GM12878 (cell line): ENCODE results near the gene RAB11FIP2. TPM values are rescaled to one million over a fixed set of nuclear protein-coding genes. Genes with fewer than 3 reads are reported as not detected.

Source experiments
- BHLHE40 ChIP-seq, 2 experiments: fragments of 450-650 bp in 1 of 2; IDR thresholded peaks; 2 replicates each; pipeline ENCODE4 v1.6.1; 2011 to 2017; ENCODE audit warnings: low read depth in 2 of 2, borderline replicate concordance in 1 of 2, improper control_type of control experiment in 1 of 2, low read length in 1 of 2, mild to moderate bottlenecking in 1 of 2
- BMI1 ChIP-seq: fragments of 450-650 bp; IDR thresholded peaks from 2 replicates; pipeline ENCODE4 v1.6.1; 2016; ENCODE audit warnings: mild to moderate bottlenecking, moderate library complexity, borderline replicate concordance
- CBX5 ChIP-seq: sonication (generic); IDR thresholded peaks from 2 replicates; pipeline ENCODE4 v1.6.1; 2016; ENCODE audit warnings: low read depth, moderate library complexity, mild to moderate bottlenecking, inconsistent platforms
- EED ChIP-seq: sonication (generic); IDR thresholded peaks from 2 replicates; pipeline ENCODE4 v1.6.1; 2016; ENCODE audit warnings: antibody characterized with exemption, low read depth
- ESRRA ChIP-seq: IDR thresholded peaks from 2 replicates; pipeline ENCODE4 v1.6.1; 2012; ENCODE audit warnings: mild to moderate bottlenecking, low read length, improper control_type of control experiment
- GATAD2B ChIP-seq: fragments of 450-650 bp; conservative IDR thresholded peaks from 2 replicates; pipeline ENCODE4 v1.6.1; 2017; ENCODE audit warnings: low read depth, mild to moderate bottlenecking, moderate library complexity
- IRF4 ChIP-seq: IDR thresholded peaks from 2 replicates; pipeline ENCODE4 v1.6.1; 2011; ENCODE audit warnings: low read depth, low read length
- JUNB ChIP-seq: IDR thresholded peaks from 2 replicates; pipeline ENCODE4 v1.6.1; 2016; ENCODE audit warnings: antibody characterized with exemption, mild to moderate bottlenecking
- KAT2A ChIP-seq: conservative IDR thresholded peaks from 2 replicates; pipeline ENCODE4 v1.6.1; 2011; ENCODE audit warnings: low read depth, low read length; ENCODE audit not compliant: control insufficient read depth
- KLF5 ChIP-seq: fragments of 450-650 bp; IDR thresholded peaks from 2 replicates; pipeline ENCODE4 v1.6.1; 2014; ENCODE audit warnings: mild to moderate bottlenecking; ENCODE audit not compliant: partially characterized antibody
- MEF2A ChIP-seq: IDR thresholded peaks from 2 replicates; pipeline ENCODE4 v1.6.1; 2011; ENCODE audit warnings: low read depth, mild to moderate bottlenecking, low read length, moderate library complexity; ENCODE audit not compliant: insufficient read depth
- MEF2B ChIP-seq: fragments of 450-650 bp; IDR thresholded peaks from 2 replicates; pipeline ENCODE4 v1.6.1; 2018; ENCODE audit warnings: mild to moderate bottlenecking, moderate library complexity; ENCODE audit not compliant: partially characterized antibody, poor library complexity, severe bottlenecking
- MTA2 ChIP-seq: fragments of 450-650 bp; IDR thresholded peaks from 2 replicates; pipeline ENCODE4 v1.6.1; 2016; ENCODE audit warnings: low read depth, mild to moderate bottlenecking, moderate library complexity
- NFIC ChIP-seq: IDR thresholded peaks from 2 replicates; pipeline ENCODE4 v1.6.1; 2012; ENCODE audit warnings: low read depth, mild to moderate bottlenecking, inconsistent platforms, low read length, moderate library complexity
- NFYA ChIP-seq: IDR thresholded peaks from 2 replicates; pipeline ENCODE4 v1.6.1; 2011; ENCODE audit warnings: low read depth, mild to moderate bottlenecking, low read length, improper control_type of control experiment, borderline replicate concordance
- NR2F1 ChIP-seq: fragments of 450-650 bp; conservative IDR thresholded peaks from 2 replicates; pipeline ENCODE4 v1.6.1; 2017; ENCODE audit warnings: mild to moderate bottlenecking
- PAX8 ChIP-seq: fragments of 450-650 bp; IDR thresholded peaks from 2 replicates; pipeline ENCODE4 v1.6.1; 2017; ENCODE audit warnings: mild to moderate bottlenecking, moderate library complexity
- POLR2AphosphoS2 ChIP-seq: IDR thresholded peaks from 2 replicates; pipeline ENCODE4 v1.6.1; 2011; ENCODE audit warnings: low read depth, mild to moderate bottlenecking, low read length, improper control_type of control experiment, moderate library complexity
- RAD51 ChIP-seq: fragments of 450-650 bp; IDR thresholded peaks from 2 replicates; pipeline ENCODE4 v1.6.1; 2016; ENCODE audit warnings: moderate library complexity, mild to moderate bottlenecking, inconsistent platforms
- SP1 ChIP-seq: IDR thresholded peaks from one replicate; pipeline ENCODE4 v1.6.1; 2011; ENCODE audit warnings: low read depth, low read length
- SPI1 ChIP-seq: IDR thresholded peaks from 2 replicates; pipeline ENCODE4 v1.6.1; 2011; ENCODE audit warnings: low read depth, mild to moderate bottlenecking, low read length, moderate library complexity, borderline replicate concordance; ENCODE audit not compliant: insufficient read depth
- SREBF1 ChIP-seq: IDR thresholded peaks from 2 replicates; pipeline ENCODE4 v1.6.1; 2012; ENCODE audit warnings: mild to moderate bottlenecking, low read length
- SRF ChIP-seq, 2 experiments: IDR thresholded peaks; 2 replicates each; pipeline ENCODE4 v1.6.1; 2011; ENCODE audit warnings: low read depth in 2 of 2, low read length in 2 of 2, mild to moderate bottlenecking in 1 of 2, moderate library complexity in 1 of 2
- SUZ12 ChIP-seq: fragments of 200-600 bp; sonication (generic); IDR thresholded peaks from one replicate; pipeline ENCODE4 v1.6.1; 2018; ENCODE audit warnings: antibody characterized with exemption, mild to moderate bottlenecking; ENCODE audit not compliant: unreplicated experiment
- TBL1XR1 ChIP-seq: IDR thresholded peaks from 2 replicates; pipeline ENCODE4 v1.6.1; 2012; ENCODE audit warnings: low read depth, low read length, improper control_type of control experiment
- TCF7 ChIP-seq: IDR thresholded peaks from 2 replicates; pipeline ENCODE4 v1.6.1; 2014; ENCODE audit warnings: antibody characterized with exemption, borderline replicate concordance
- polyA plus RNA-seq, 11 experiments: library from polyadenylated mRNA; depleted of rRNA in 4 of 11; unstranded in 6 of 11; stranded (reverse) in 5 of 11; fragments of >200 nt; fragmentation: Nextera tagmentation in 4 of 11; fragmentation: Illumina TruSeq in 1 of 11; extraction: Ambion mirVana in 4 of 11; extraction: Trizol in 1 of 11; gene quantifications; 1 replicate in 1 of 11; 2 replicates in 10 of 11; pipeline versions ENCODE4 v1.2.1 to v1.2.3, GENCODE V29; 2011 to 2016; ENCODE audit warnings: inconsistent platforms in 2 of 11, missing spikeins in 2 of 11, low read depth in 1 of 11
- total RNA-seq, 4 experiments: library from RNA; depleted of rRNA in 3 of 4; stranded (reverse); fragments of >200 nt in 3 of 4; fragmentation: Illumina TruSeq in 1 of 4; extraction: Trizol in 1 of 4; gene quantifications; 2 replicates each; pipeline versions ENCODE4 v1.2.1 to v1.2.3, GENCODE V29; 2013 to 2021
- TF ChIP-seq, protein P1 (sequence below): fragments of 450-650 bp; IDR thresholded peaks from 2 replicates; pipeline ENCODE4 v1.6.1; 2017; ENCODE audit warnings: low read depth, mild to moderate bottlenecking, moderate library complexity
- TF ChIP-seq, protein P2 (sequence below): fragments of 450-650 bp; IDR thresholded peaks from 2 replicates; pipeline ENCODE4 v1.6.1; 2018; ENCODE audit warnings: borderline replicate concordance, mild to moderate bottlenecking; ENCODE audit not compliant: partially characterized antibody
- TF ChIP-seq, protein P3 (sequence below): fragments of 450-650 bp; IDR thresholded peaks from 2 replicates; pipeline ENCODE4 v1.6.1; 2014; ENCODE audit warnings: mild to moderate bottlenecking

RAB11FIP2 gene
- total and polyA plus RNA-seq, 10 of the 15 experiments (the other 5 are each of a cell fraction or from before 2014, with no cell fraction given): 1.8 to 16.7 (median 4.3) TPM

DNA sequence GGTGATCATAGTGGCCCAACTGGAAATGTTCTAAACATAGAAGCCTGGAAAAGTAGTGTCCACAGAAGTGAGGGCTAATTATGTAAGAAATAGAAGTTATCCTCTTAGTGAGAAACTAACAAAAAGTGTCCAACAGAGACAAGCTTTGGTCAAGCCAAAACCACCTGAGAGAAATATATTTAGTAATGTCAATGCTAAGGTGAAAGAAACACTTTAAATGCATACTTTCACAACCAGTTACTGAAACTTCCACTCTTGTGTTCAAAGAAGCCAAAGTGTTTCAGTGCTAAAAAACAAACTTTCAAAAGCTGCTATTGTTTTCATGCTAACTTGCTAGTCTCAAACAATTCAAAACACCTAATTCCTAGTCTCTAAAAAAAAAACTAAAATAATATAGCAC, 18.1 kb downstream of the RAB11FIP2 start (continued):
- TF ChIP-seq SPI1 (no peak), SRF (IDR thresholded peaks at IDR 0.05; ENCODE audit: low read depth in 2 of 2, low read length in 2 of 2) (no peak), MEF2A (peak; percentile 50; the same call in 1 of the 2 replicates), BHLHE40 (IDR thresholded peaks at IDR 0.05; ENCODE audit: borderline replicate concordance in 1 of 2, low read depth in 2 of 2, low read length in 1 of 2) (0 out of 4 replicates have a peak, but pooled peaks of 1 of the 2 experiments have one; percentile 26), TCF7 (no peak), KLF5 (no peak), JUNB (no peak), SUZ12 (no peak), CBX5 (no peak), NFYA (no peak), EED (no peak), RAD51 (0 out of 2 replicates have a peak, but pooled peaks have one; percentile 14), BMI1 (0 out of 2 replicates have a peak, but pooled peaks have one; percentile 21), PAX8 (no peak), TBL1XR1 (peak; percentile 45; the same call in 1 of the 2 replicates), KAT2A (no peak), MTA2 (peak; percentile 81), GATAD2B (no peak), NFIC (peak; percentile 40; the same call in 1 of the 2 replicates), IRF4 (no peak), MEF2B (peak; percentile 68), SP1 (no peak), ESRRA (no peak), SREBF1 (no peak), NR2F1 (peak; percentile 46; the same call in 1 of the 2 replicates), POLR2AphosphoS2 (no peak)
- TF ChIP-seq, protein P1, sequence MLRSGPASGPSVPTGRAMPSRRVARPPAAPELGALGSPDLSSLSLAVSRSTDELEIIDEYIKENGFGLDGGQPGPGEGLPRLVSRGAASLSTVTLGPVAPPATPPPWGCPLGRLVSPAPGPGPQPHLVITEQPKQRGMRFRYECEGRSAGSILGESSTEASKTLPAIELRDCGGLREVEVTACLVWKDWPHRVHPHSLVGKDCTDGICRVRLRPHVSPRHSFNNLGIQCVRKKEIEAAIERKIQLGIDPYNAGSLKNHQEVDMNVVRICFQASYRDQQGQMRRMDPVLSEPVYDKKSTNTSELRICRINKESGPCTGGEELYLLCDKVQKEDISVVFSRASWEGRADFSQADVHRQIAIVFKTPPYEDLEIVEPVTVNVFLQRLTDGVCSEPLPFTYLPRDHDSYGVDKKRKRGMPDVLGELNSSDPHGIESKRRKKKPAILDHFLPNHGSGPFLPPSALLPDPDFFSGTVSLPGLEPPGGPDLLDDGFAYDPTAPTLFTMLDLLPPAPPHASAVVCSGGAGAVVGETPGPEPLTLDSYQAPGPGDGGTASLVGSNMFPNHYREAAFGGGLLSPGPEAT: peak; percentile 66; the same call in 1 of the 2 replicates
- TF ChIP-seq, protein P2, sequence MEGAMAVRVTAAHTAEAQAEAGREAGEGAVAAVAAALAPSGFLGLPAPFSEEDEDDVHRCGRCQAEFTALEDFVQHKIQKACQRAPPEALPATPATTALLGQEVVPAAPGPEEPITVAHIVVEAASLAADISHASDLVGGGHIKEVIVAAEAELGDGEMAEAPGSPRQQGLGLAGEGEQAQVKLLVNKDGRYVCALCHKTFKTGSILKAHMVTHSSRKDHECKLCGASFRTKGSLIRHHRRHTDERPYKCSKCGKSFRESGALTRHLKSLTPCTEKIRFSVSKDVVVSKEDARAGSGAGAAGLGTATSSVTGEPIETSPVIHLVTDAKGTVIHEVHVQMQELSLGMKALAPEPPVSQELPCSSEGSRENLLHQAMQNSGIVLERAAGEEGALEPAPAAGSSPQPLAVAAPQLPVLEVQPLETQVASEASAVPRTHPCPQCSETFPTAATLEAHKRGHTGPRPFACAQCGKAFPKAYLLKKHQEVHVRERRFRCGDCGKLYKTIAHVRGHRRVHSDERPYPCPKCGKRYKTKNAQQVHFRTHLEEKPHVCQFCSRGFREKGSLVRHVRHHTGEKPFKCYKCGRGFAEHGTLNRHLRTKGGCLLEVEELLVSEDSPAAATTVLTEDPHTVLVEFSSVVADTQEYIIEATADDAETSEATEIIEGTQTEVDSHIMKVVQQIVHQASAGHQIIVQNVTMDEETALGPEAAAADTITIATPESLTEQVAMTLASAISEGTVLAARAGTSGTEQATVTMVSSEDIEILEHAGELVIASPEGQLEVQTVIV: no peak
- TF ChIP-seq, protein P3, sequence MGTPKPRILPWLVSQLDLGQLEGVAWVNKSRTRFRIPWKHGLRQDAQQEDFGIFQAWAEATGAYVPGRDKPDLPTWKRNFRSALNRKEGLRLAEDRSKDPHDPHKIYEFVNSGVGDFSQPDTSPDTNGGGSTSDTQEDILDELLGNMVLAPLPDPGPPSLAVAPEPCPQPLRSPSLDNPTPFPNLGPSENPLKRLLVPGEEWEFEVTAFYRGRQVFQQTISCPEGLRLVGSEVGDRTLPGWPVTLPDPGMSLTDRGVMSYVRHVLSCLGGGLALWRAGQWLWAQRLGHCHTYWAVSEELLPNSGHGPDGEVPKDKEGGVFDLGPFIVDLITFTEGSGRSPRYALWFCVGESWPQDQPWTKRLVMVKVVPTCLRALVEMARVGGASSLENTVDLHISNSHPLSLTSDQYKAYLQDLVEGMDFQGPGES: no peak
